Upper lobe of right lung (tissue), 1 donor: ENCODE data around the gene NINL. TPM values are rescaled to one million over a fixed set of nuclear protein-coding genes. Genes with fewer than 3 reads are reported as not detected.
A peak's percentile ranks its signal among the peaks of the same experiment; 100 is the strongest.

Source experiments
- ATAC-seq: fragments of 200-7000 bp; cut with Tn5 transposase; one replicate; pipeline ENCODE4 v1.9.1; 2020; ENCODE audit warnings: mild to moderate bottlenecking, moderate library complexity
- DNase-seq: peaks from one replicate; pipeline ENCODE4 v3.0.0-alpha.2; 2020
- H3K27ac ChIP-seq: fragments of 200-600 bp; one replicate; pipeline ENCODE4 v1.8.0; 2022
- H3K27me3 ChIP-seq: fragments of 200-600 bp; one replicate; pipeline ENCODE4 v1.8.0; 2022; ENCODE audit warnings: mild to moderate bottlenecking
- H3K36me3 ChIP-seq: fragments of 200-600 bp; one replicate; pipeline ENCODE4 v1.8.0; 2022
- H3K4me1 ChIP-seq: fragments of 200-600 bp; one replicate; pipeline ENCODE4 v1.8.0; 2022
- H3K4me3 ChIP-seq: fragments of 200-600 bp; one replicate; pipeline ENCODE4 v1.8.0; 2022; ENCODE audit warnings: mild to moderate bottlenecking
- H3K9me3 ChIP-seq: fragments of 200-600 bp; one replicate; pipeline ENCODE4 v1.8.0; 2022
- CTCF ChIP-seq: fragments of 200-600 bp; IDR thresholded peaks from one replicate; pipeline ENCODE4 v1.8.0; 2022; ENCODE audit warnings: antibody characterized with exemption
- intact Hi-C: fragments of 100-400 bp; cut with DNase I; formaldehyde crosslinking; loops from one replicate; pipeline ENCODE4 v1.11.0; 2022
- total RNA-seq: library from RNA; stranded (reverse); fragmentation: NEBNext Ultra II Directional; extraction: Animal tissue kit (Norgen Biotek cat#: 25700); gene quantifications from one replicate; pipeline ENCODE4 v1.2.1, GENCODE V29; 2021
- donor health status: DM: no; HTN: yes; CAD: no; lungs with severe emphysema.

NINL gene
- total RNA-seq, 1 donor from 2014 or later = 13.2 TPM

- Histone ChIP-seq H3K4me3 (no peak overlapping the region), H3K9me3 (no peaks in the 10 kb centered on the region), H3K4me1 (no peaks in the 10 kb centered on the region), H3K27ac (no peak overlapping the region), H3K36me3 (no peaks in the 10 kb centered on the region), H3K27me3 (no peaks in the 10 kb centered on the region)
- no peak for TF ChIP-seq CTCF
- intact Hi-C loops = no loop called here
- ATAC-seq = no peak
- DNase-seq = no peak
Measured at GRCh38 chr20:25452333-25452732, 133.0 kb downstream of the NINL start.

- H3K36me3 ChIP-seq = no peaks in the 10 kb centered on the region
- no peak for TF ChIP-seq CTCF
- H3K4me1 ChIP-seq = no peaks in the 10 kb centered on the region
- no peak for DNase-seq
- no peaks in the 10 kb centered on the region for H3K27me3 ChIP-seq
- no peak overlapping the region for H3K27ac ChIP-seq
- H3K9me3 ChIP-seq = no peaks in the 10 kb centered on the region
- intact Hi-C loops = no loop called here
- ATAC-seq = no peak
- no peak overlapping the region for H3K4me3 ChIP-seq
Measured at GRCh38 chr20:25447671-25448070, 137.7 kb downstream of the NINL start.

DNA sequence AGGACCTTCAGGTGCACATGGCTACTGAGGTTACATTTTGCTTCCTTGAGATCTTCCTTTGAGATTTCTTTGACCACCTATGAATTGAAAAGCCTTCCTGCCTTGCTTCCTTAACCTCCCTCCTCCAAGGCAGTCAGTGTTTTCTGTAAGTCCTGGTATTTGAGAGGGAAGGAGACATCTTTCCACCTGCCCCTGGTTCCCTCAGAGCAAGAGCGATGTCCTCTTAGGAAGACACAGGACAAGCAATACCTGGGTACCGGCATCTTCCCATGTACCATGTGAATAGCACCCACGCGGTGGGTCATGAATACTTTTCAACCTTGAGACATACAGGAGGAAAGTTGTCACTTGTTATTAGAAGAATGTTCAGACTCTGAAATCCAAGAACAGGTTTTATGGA is 140.8 kb downstream of the NINL start:
- Histone ChIP-seq H3K4me3 (no peak overlapping the region), H3K27ac (no peak overlapping the region), H3K27me3 (no peaks in the 10 kb centered on the region), H3K9me3 (no peaks in the 10 kb centered on the region), H3K36me3 (no peaks in the 10 kb centered on the region), H3K4me1 (no peaks in the 10 kb centered on the region)
- DNase-seq (no peak), ATAC-seq (no peak)
- no peak for TF ChIP-seq CTCF
- intact Hi-C loops = no loop called here

DNA sequence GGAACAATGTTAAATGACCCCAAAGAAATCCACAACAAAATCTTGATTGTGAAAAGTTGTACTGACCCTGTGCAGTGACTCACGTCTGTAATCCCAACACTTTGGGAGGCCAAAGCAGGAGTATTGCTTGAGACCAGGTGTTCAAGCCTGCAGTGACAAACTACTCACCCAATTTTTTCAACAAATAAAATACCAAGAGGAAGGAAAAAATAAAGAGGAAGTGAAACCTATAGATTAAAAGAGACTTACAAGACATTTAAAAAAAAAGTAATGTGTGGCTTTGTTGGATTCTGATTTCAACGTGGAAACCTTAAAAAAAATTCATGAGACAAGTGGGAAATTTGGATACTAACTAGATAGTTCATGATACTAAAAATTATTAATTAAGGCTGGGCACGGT is 146.0 kb downstream of the NINL start:
- H3K27me3 ChIP-seq = no peaks in the 10 kb centered on the region
- DNase-seq (no peak), ATAC-seq (no peak)
- H3K4me1 ChIP-seq = no peaks in the 10 kb centered on the region
- no peak overlapping the region for H3K27ac ChIP-seq
- H3K36me3 ChIP-seq = no peaks in the 10 kb centered on the region
- no peaks in the 10 kb centered on the region for H3K9me3 ChIP-seq
- TF ChIP-seq CTCF = no peak
- no peak overlapping the region for H3K4me3 ChIP-seq
- intact Hi-C loops = no loop called here

GRCh38 chr20:25437153-25437581 is 148.2 kb downstream of the NINL start:
- Histone ChIP-seq H3K27ac (no peak overlapping the region), H3K27me3 (no peaks in the 10 kb centered on the region), H3K4me1 (no peaks in the 10 kb centered on the region), H3K36me3 (no peaks in the 10 kb centered on the region), H3K9me3 (no peaks in the 10 kb centered on the region), H3K4me3 (no peak overlapping the region)
- TF ChIP-seq CTCF = no peak
- DNase-seq (no peak), ATAC-seq (peak; percentile 65)
- intact Hi-C loops = no loop called here

GRCh38 chr20:25424536-25424935 is 160.8 kb downstream of the NINL start:
- no peak for ATAC-seq

More at GRCh38 chr20:25424536-25424935, 160.8 kb downstream of the NINL start:
- Histone ChIP-seq H3K27me3 (no peaks in the 10 kb centered on the region), H3K27ac (no peak overlapping the region), H3K4me3 (no peak overlapping the region), H3K9me3 (no peaks in the 10 kb centered on the region), H3K36me3 (no peaks in the 10 kb centered on the region), H3K4me1 (no peaks in the 10 kb centered on the region)
- intact Hi-C loops = no loop called here
- TF ChIP-seq CTCF = no peak
- no peak for DNase-seq
